Measurements from ENCODE around the gene TMEM258. TPM values are rescaled to one million over a fixed set of nuclear protein-coding genes. Genes with fewer than 3 reads are reported as not detected.

The TMEM258 gene
- total RNA-seq, 1 donor from 2014 or later: 61.3 TPM

DNA sequence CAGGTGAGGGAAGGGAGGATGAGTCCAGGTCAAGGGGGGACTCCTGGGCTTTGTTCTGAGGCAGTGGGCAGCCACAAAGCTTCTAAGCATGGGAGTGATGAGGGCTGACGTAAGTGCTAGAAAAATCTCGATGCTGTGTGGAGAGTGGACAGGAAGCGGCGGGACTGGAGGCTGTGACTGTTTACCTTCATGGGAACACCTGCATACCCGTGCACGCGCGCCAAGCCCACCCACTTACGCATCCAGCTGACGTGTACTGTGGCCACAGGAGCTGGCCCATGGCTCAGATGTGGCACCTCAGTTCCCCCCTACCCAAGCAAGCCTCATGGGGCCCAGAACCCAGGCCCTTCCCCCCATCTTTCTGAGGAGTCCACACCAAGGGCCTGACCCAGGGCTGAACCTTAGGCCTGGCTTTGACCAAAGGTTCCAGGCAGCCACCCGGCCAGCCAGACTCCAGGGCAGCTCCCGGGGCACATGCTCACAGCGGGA is 26.0 kb downstream of the TMEM258 start:
- no peak for FAIRE-seq
- TF ChIP-seq, protein P1, sequence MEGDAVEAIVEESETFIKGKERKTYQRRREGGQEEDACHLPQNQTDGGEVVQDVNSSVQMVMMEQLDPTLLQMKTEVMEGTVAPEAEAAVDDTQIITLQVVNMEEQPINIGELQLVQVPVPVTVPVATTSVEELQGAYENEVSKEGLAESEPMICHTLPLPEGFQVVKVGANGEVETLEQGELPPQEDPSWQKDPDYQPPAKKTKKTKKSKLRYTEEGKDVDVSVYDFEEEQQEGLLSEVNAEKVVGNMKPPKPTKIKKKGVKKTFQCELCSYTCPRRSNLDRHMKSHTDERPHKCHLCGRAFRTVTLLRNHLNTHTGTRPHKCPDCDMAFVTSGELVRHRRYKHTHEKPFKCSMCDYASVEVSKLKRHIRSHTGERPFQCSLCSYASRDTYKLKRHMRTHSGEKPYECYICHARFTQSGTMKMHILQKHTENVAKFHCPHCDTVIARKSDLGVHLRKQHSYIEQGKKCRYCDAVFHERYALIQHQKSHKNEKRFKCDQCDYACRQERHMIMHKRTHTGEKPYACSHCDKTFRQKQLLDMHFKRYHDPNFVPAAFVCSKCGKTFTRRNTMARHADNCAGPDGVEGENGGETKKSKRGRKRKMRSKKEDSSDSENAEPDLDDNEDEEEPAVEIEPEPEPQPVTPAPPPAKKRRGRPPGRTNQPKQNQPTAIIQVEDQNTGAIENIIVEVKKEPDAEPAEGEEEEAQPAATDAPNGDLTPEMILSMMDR (IDR thresholded peaks at IDR 0.05; ENCODE audit: insufficient read depth, low read length, severe bottlenecking): no peak
- H3K36me3 ChIP-seq (ENCODE audit: control insufficient read depth, insufficient read depth, low read length): no peaks in the 10 kb centered on the region
- peak; percentile 25 for DNase-seq (ENCODE audit: low read depth)
- H3K27me3 ChIP-seq (ENCODE audit: control insufficient read depth, insufficient read depth, low read length): no peaks in the 10 kb centered on the region
- no peak overlapping the region for H3K4me3 ChIP-seq (ENCODE audit: low read depth, low read length)

DNA sequence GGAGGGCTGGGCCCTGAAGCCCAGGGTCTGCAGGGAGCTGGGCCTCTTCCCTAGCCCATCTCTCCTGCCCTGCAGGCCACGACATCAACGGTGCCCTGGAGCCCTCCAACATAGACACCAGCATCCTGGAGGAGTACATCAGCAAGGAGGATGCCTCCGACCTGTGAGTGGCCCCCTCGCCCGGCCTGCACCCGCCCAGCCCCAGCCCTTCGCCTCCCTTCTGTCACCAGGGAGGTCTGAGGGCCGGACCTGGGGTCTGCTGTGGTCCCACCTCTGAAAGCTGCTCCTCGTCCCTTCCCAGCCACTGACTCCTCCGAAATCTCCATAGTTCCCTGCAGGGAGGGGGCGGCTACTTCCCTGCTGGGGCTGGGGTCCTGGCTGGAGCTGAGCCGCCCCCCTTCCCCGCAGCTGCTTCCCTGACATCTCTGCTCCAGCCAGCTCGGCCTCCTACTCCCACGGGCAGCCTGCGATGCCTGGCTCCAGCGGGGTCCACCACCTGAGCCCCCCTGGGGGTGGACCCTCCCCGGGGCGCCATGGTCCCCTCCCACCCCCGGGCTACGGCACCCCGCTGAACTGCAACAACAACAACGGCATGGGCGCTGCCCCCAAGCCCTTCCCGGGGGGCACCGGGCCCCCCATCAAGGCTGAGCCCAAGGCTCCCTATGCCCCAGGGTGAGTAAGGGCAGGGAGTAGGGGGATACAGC is 26.7 kb downstream of the TMEM258 start:
- Histone ChIP-seq H3K27me3 (ENCODE audit: control insufficient read depth, insufficient read depth, low read length) (no peaks in the 10 kb centered on the region), H3K36me3 (ENCODE audit: control insufficient read depth, insufficient read depth, low read length) (no peaks in the 10 kb centered on the region), H3K4me3 (ENCODE audit: low read depth, low read length) (no peak overlapping the region)
- no peak for FAIRE-seq
- no peak for DNase-seq (ENCODE audit: low read depth)
- TF ChIP-seq, protein P1 (IDR thresholded peaks at IDR 0.05; ENCODE audit: insufficient read depth, low read length, severe bottlenecking): no peak

DNA sequence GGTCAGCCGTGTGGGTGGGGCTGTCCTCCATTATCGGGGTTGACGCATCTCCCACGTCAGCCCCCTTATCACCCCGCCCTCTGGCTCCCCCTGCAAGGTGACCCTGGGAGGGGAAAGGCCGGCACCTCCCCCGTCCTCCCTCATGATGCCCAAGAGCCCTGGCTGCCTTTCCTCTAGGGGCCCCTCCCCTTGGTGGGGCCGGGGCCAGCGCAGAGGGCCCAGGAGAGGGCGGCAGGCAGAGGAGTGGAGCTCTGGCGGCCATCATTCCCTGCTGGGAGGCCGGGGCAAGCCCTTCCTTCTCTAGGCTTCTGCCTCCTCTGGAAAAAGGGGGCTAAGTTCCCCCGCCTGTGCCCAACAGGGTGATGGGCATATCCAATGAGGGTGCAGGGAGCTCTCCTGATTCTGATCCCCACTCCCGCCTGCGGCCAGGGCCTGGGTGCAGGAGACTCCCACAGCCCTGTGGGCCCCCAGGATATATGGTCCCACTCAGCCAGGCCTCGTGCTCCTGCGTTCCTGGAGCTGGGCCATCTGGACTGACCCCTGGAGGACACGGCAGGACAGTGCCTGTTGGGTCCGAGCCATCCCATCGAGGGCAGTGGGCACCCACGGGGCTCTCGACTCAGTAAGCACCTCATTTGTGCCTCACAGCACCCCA is 27.7 kb downstream of the TMEM258 start:
- no peak overlapping the region for H3K4me3 ChIP-seq (ENCODE audit: low read depth, low read length)
- no peak for DNase-seq (ENCODE audit: low read depth)
- peaks cover 2% of the 10 kb centered on the region for H3K27me3 ChIP-seq (ENCODE audit: control insufficient read depth, insufficient read depth, low read length)
- no peak for FAIRE-seq
- TF ChIP-seq, protein P1 (IDR thresholded peaks at IDR 0.05; ENCODE audit: insufficient read depth, low read length, severe bottlenecking): no peak
- H3K36me3 ChIP-seq (ENCODE audit: control insufficient read depth, insufficient read depth, low read length): no peaks in the 10 kb centered on the region

DNA sequence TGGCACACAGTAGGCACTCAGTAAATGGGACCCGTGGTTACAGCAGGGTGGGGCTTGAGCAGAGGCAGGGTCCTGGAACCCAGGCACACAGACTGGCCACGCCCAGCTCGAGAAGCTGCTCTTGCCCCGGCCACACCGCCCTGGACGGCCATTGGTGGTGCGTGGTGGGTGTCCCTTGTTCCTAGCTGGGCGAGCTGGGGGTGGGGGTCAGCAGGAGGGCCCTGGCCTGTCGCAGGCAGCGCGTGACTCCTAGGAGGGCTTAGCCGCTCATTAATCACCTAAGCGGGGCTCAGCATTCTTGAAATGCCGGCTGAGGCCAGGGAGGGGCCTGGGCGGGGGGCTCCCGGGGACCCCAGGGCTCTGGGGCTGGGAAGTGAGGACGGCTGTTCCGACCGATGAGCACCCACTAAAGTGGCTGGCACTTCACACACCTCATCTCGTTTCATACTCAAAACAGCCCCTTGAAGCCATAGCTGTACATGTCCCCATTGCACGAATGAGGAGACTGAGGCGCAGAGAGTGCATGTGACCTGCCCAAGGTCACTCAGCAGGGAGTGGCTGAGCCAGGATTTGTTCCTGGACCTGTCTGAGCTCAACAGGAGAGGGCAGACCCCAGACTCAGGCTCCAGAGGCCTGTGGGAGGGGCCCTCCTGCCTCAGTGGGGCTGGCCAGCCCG is 28.3 kb downstream of the TMEM258 start:
- H3K36me3 ChIP-seq (ENCODE audit: control insufficient read depth, insufficient read depth, low read length): no peaks in the 10 kb centered on the region
- DNase-seq (ENCODE audit: low read depth): no peak
- no peak overlapping the region for H3K4me3 ChIP-seq (ENCODE audit: low read depth, low read length)
- no peak for FAIRE-seq
- H3K27me3 ChIP-seq (ENCODE audit: control insufficient read depth, insufficient read depth, low read length): peaks cover 2% of the 10 kb centered on the region
- TF ChIP-seq, protein P1 (IDR thresholded peaks at IDR 0.05; ENCODE audit: insufficient read depth, low read length, severe bottlenecking): no peak

DNA sequence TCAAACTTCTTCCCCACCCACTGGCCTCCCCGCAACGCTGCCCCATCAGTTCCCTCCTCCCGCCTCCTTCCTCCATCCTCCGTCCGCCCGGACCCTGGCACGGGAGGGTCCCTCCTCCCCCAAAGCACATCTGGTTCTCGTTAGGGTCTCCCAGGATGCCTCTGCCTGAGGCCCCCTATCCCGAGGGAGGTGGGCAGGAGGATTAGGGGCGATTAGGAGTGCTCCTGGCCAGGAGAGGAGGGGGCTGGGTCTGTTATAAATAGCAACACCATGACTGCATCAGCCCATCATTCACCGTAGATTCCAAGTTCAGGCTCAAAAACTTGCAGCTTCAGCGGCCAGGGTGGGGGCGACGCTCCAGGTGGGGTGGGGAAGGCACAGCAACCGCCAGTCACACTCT is 29.6 kb downstream of the TMEM258 start:
- Histone ChIP-seq H3K4me3 (ENCODE audit: low read depth, low read length) (no peak overlapping the region), H3K27me3 (ENCODE audit: control insufficient read depth, insufficient read depth, low read length) (peaks cover 2% of the 10 kb centered on the region), H3K36me3 (ENCODE audit: control insufficient read depth, insufficient read depth, low read length) (no peaks in the 10 kb centered on the region)
- FAIRE-seq (no peak), DNase-seq (ENCODE audit: low read depth) (no peak)
- TF ChIP-seq, protein P1 (IDR thresholded peaks at IDR 0.05; ENCODE audit: insufficient read depth, low read length, severe bottlenecking): no peak

All from bronchial epithelial cell (primary cell).